ENCODE data around the gene CCDC88A.
"Not testable (repeated sequence)": the region's sequence is repeated elsewhere in the genome, so short reads cannot be mapped to it uniquely, and the experiment has no call there.

The CCDC88A gene

DNA sequence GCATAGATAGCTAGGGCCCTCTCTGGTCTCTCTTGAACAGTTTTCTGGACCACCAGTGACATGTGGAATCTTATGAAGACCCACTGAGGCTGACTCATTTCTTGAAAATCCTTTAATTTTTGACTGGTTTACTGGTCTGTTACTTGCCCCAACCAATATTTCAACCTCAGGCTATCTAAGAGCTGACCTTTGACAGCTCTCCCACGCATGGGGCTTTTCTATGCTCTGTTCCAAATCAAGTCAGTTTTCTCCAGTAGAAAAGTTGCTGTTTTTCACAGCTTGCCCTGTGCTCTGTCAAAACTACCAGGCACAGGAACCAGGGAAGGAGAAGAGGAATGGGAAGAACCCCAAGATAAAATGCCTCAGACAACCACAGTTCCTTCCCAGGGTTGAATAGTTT is 104.7 kb downstream of the CCDC88A start:
- H3K9me3 Mint-ChIP-seq: no peaks in the 10 kb centered on the region

GRCh38 chr2:55311444-55311870 is 108.2 kb downstream of the CCDC88A start:
- Mint-ChIP-seq H3K4me1 (peaks cover 12% of the 10 kb centered on the region), H3K27ac (no peak overlapping the region), H3K36me3 (no peaks in the 10 kb centered on the region), H3K9me3 (no peaks in the 10 kb centered on the region), H3K4me3 (no peak overlapping the region)
- ATAC-seq: peak; percentile 98
- DNase-seq (ENCODE audit: low spot score in 2 of 2): no peak

More for the DNA sequence above, 104.7 kb downstream of the CCDC88A start:
- Mint-ChIP-seq H3K27ac (no peak overlapping the region), H3K4me1 (peaks cover 12% of the 10 kb centered on the region), H3K4me3 (no peak overlapping the region), H3K36me3 (no peaks in the 10 kb centered on the region)
- DNase-seq (ENCODE audit: low spot score in 2 of 2) (no peak), ATAC-seq (no peak)

DNA sequence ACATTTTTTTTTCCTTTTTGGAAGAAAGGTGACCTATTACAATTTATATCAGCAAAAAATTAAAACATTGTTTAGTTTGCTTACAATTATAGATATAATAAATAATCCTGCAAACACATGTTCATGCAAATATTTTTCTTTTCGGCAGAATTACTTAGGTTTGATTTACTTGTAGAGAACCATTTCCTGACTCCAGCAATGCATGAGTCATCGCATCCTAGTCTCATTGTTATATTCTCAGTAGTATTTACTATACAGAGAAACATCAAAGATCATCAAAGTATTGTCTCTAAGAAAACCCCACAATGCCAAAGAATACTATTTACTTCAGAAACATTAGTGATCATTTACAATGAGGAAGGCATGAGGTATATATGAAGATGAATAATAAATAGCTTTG is 110.2 kb downstream of the CCDC88A start:
- no peaks in the 10 kb centered on the region for H3K9me3 Mint-ChIP-seq
- H3K4me1 Mint-ChIP-seq: peaks cover 12% of the 10 kb centered on the region
- no peaks in the 10 kb centered on the region for H3K36me3 Mint-ChIP-seq
- ATAC-seq (no peak), DNase-seq (ENCODE audit: low spot score in 2 of 2) (no peak)
- H3K4me3 Mint-ChIP-seq: no peak overlapping the region
- H3K27ac Mint-ChIP-seq: no peak overlapping the region

- DNase-seq (ENCODE audit: low spot score in 2 of 2): no peak
- no peak overlapping the region for H3K27ac Mint-ChIP-seq
- H3K4me3 Mint-ChIP-seq: no peak overlapping the region
- peak; percentile 99 for ATAC-seq
- no peaks in the 10 kb centered on the region for H3K36me3 Mint-ChIP-seq
- H3K4me1 Mint-ChIP-seq: no peaks in the 10 kb centered on the region
- no peaks in the 10 kb centered on the region for H3K9me3 Mint-ChIP-seq
Measured at GRCh38 chr2:55302241-55302640, 117.4 kb downstream of the CCDC88A start.

DNA sequence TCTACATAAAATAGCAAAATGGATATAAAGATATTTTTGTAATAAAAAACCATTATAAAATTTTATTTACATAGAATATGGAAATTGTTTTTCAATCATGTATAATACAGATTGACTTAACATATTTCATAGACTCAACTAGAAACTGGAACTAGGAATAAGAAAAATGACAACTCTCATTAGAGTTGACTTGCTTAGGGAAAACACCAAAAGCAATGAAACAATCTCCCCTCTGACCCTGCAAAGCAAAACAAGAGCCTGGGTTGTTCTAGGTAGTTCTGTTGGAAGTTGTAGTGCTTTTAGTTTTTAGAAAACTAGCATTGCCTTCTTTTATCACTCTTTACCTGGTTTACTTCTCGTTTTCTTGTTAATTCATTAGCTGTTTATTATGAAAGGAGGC is 118.4 kb downstream of the CCDC88A start:
- no peak for ATAC-seq

GRCh38 chr2:55296393-55296792 is 123.3 kb downstream of the CCDC88A start:
- Mint-ChIP-seq H3K9me3 (no peaks in the 10 kb centered on the region), H3K4me3 (no peak overlapping the region), H3K27ac (no peak overlapping the region), H3K36me3 (no peaks in the 10 kb centered on the region), H3K4me1 (no peaks in the 10 kb centered on the region)
- DNase-seq (ENCODE audit: low spot score in 2 of 2) (no peak), ATAC-seq (no peak)

More for the DNA sequence above, 118.4 kb downstream of the CCDC88A start:
- no peak for DNase-seq (ENCODE audit: low spot score in 2 of 2)
- Mint-ChIP-seq H3K4me3 (no peak overlapping the region), H3K9me3 (no peaks in the 10 kb centered on the region), H3K4me1 (no peaks in the 10 kb centered on the region), H3K27ac (no peak overlapping the region), H3K36me3 (no peaks in the 10 kb centered on the region)

DNA sequence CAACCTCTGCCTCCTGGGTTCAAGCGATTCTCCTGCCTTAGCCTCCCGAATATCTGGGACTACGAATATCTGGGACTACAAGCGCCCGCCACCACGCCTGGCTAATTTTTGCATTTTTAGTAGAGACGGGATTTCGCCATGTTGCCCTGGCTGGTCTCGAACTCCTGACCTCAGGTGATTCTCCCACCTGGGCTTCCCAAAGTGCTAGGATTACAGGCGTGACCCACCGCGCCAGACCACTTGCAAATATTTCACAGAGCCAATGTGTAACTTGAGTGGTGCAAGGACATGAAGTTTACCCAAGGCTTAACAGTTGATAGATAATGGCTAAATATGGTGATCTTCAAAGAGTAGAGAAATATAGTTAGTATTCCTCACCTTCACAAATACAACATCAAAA is 136.6 kb downstream of the CCDC88A start:
- Mint-ChIP-seq H3K27ac (no peak overlapping the region), H3K9me3 (no peaks in the 10 kb centered on the region), H3K4me3 (peak overlapping the region; percentile 81), H3K4me1 (peaks cover 9% of the 10 kb centered on the region), H3K36me3 (no peaks in the 10 kb centered on the region)
- ATAC-seq (no peak), DNase-seq (ENCODE audit: low spot score in 2 of 2) (no peak)

DNA sequence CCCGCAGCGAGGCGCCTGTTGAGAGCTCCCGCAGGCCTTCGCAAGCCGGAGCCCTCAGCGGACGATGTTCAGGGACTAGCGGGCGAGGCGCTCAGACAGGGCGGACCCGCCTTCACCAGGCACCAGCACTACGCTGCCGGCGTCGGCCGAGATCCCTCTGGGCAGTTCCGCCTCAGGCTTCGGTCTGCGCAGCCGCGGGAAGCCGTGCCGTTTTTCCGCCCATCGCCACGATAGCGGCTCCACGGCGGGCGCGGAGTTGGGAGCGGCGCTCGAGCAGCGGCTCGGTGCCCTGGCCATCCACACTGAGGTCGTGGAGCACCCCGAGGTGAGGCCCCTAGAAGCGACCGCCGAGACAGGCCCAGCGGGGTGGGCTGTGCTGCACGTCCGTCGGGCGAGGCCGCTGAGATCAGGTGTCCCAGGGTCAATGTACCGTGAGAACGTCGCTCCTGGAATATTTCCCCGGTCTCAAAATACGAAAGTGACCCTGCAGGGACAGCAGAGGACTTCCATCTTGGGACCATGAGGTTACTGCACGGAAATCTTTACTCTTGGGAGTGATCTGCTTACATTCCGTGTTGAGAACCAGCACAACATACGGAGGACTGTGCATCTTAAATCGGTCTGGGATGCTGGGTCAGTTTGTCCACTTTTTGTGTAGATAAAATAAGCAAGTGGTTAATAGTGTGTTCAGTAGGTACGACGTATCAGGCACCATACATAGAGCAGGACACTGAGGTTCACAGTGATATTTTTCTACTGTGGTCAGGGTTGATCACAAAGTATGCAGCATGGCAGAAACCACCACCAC is 137.3 kb downstream of the CCDC88A start:
- H3K4me1 Mint-ChIP-seq: peaks cover 9% of the 10 kb centered on the region
- H3K36me3 Mint-ChIP-seq: no peaks in the 10 kb centered on the region
- H3K27ac Mint-ChIP-seq: peak overlapping the region; percentile 93

DNA sequence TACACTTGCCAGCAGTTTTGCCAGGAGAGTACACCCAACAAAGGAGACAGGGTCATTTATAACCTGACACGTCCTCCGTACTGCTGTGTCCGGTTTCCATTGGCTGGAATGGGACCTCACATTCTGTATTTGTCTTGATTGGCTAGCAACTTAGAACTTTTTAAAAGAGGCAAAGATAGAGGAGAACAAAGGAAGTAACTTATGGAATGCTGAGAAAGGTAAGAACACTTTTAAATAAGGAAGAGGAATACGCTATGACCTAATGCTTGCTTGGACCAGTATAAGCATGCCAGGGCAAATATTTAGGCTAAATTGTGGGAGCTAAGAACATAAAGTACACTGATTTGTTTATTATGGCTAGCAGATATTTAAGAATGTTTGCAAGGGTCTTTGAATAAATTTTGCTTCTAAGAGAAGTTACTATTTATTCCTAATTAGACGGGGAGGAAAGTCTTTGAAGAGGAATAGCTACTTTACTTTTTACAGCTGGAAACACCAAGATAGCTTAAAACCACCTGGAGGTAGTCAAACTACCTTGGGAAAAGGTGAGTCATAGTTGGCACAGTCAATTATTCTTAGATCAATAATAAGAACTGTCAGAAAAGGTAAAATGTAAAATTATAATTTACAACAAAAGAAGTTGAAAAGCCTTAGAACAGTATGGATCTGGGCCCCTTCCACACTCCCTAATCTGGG is 138.7 kb downstream of the CCDC88A start:
- not testable (repeated sequence) for H3K4me1 Mint-ChIP-seq; H3K36me3 Mint-ChIP-seq; H3K9me3 Mint-ChIP-seq; ATAC-seq; DNase-seq (ENCODE audit: low spot score in 2 of 2)
- Mint-ChIP-seq H3K4me3 (peak overlapping the region; percentile 81), H3K27ac (peak overlapping the region; percentile 93)

More for the DNA sequence above, 137.3 kb downstream of the CCDC88A start:
- no peaks in the 10 kb centered on the region for H3K9me3 Mint-ChIP-seq
- peak overlapping the region; percentile 81 for H3K4me3 Mint-ChIP-seq
- DNase-seq (ENCODE audit: low spot score in 2 of 2) (peak; percentile 77 to 90), ATAC-seq (peak; percentile 100)

- not testable (repeated sequence) for H3K36me3 Mint-ChIP-seq, H3K27ac Mint-ChIP-seq
Measured at GRCh38 chr2:55279859-55280424, 139.7 kb downstream of the CCDC88A start.

DNA sequence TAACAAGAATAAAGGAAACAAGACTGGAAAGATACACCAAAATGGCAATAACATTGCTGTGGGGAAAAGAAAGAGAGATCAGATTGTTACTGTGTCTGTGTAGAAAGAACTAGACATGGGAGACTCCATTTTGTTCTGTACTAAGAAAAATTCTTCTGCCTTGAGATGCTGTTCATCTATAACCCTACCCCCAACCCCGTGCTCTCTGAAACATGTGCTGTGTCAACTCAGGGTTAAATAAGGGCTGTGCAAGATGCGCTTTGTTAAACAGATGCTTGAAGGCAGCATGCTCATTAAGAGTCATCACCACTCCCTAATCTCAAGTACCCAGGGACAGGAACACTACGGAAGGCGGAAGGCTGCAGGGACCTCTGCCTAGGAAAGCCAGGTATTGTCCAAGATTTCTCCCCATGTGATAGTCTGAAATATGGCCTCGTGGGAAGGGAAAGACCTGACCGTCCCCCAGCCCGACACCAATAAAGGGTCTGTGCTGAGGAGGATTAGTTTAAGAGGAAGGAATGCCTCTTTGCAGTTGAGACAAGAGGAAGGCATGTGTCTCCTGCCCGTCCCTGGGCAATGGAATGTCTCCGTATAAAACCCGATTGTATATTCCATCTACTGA is 140.3 kb downstream of the CCDC88A start:
- ATAC-seq; DNase-seq (ENCODE audit: low spot score in 2 of 2); H3K4me3 Mint-ChIP-seq; H3K9me3 Mint-ChIP-seq; H3K27ac Mint-ChIP-seq; H3K36me3 Mint-ChIP-seq; H3K4me1 Mint-ChIP-seq: not testable (repeated sequence)

More at GRCh38 chr2:55279859-55280424, 139.7 kb downstream of the CCDC88A start:
- not testable (repeated sequence) for H3K9me3 Mint-ChIP-seq; H3K4me3 Mint-ChIP-seq; H3K4me1 Mint-ChIP-seq; ATAC-seq; DNase-seq (ENCODE audit: low spot score in 2 of 2)

DNA sequence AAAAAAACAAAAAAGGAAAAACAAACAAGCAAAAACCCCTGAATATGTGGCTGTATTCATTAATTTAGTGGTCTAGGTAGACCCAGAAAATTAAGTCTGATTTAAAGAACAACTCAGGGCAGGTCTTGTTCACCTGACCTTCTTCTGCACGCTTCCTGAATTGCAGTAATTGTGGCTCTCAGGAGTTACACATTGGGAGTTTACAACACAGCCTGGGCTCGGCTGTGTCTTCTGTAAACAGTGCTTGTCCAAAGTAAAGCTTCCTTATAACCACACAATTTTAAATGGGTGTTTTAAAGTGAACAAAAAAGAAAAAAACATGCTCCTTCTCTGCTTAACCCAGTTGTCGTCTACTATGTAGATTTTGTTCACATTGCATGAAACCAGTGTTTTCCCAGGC is 142.3 kb downstream of the CCDC88A start:
- H3K4me3 Mint-ChIP-seq: no peak overlapping the region

GRCh38 chr2:55274346-55274745 is 145.3 kb downstream of the CCDC88A start:
- not testable (repeated sequence) for H3K4me3 Mint-ChIP-seq; H3K36me3 Mint-ChIP-seq; ATAC-seq; H3K9me3 Mint-ChIP-seq; DNase-seq (ENCODE audit: low spot score in 2 of 2); H3K27ac Mint-ChIP-seq; H3K4me1 Mint-ChIP-seq

More for the DNA sequence above, 142.3 kb downstream of the CCDC88A start:
- Mint-ChIP-seq H3K27ac (no peak overlapping the region), H3K4me1 (no peaks in the 10 kb centered on the region), H3K9me3 (no peaks in the 10 kb centered on the region), H3K36me3 (no peaks in the 10 kb centered on the region)
- ATAC-seq (no peak), DNase-seq (ENCODE audit: low spot score in 2 of 2) (no peak)

GRCh38 chr2:55269645-55269990 is 150.0 kb downstream of the CCDC88A start:
- no peak for ATAC-seq
- DNase-seq (ENCODE audit: low spot score in 2 of 2): no peak

DNA sequence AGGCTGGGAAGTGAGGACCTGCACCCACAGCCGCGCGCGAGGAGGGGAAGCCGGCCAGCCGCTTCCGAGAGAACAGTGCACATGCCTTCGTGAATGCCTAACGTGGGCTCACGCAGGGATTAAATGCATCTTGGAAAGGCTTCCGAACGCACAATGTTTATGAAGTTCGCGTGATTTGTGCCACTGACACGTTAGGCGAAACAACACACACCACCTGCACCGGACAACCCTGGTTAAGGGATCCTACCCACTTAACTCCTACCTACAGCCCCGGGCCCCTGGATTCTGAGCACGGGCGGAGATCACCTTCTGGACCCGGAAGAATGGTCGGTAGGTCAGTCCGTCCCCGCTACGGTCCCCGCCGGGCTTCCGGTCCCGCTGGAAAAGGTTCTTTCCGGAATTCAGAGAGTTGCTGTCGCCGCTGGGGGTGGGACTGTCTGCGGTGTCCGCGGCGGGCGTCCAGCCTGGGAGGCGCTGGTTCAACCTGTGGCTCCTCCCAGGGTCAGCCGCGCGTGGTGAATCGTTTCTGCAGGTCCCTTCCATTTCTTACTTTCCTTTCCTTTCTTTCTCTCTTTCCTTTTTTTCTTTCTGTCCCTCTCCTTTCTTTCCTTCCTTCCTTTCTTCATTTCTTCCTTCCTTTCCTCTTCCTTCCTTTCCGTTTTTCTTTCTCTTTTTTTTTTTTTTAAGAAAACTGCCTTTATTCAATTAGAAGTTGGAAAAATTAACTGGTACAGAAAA is 150.6 kb downstream of the CCDC88A start, which contains the start of gene MTIF2:
MTIF2 (minus strand) TSS at position 325 of the 738 bp plus-strand sequence. CDS start 5,373 bp downstream, outside the sequence.
- Mint-ChIP-seq H3K4me3 (peak within 1 kb of the TSS; percentile 92), H3K9me3 (no peaks in the 10 kb centered on the region), H3K4me1 (peaks cover 14% of the 10 kb centered on the region), H3K27ac (peak within 1 kb of the TSS; percentile 95), H3K36me3 (peaks cover 38% of the 10 kb centered on the region)
- peak; percentile 99 for ATAC-seq
- peak; percentile 77 to 96 for DNase-seq (ENCODE audit: low spot score in 2 of 2)

More at GRCh38 chr2:55269645-55269990, 150.0 kb downstream of the CCDC88A start:
- peaks cover 32% of the 10 kb centered on the region for H3K36me3 Mint-ChIP-seq
- peak overlapping the region; percentile 95 for H3K27ac Mint-ChIP-seq
- peak overlapping the region; percentile 92 for H3K4me3 Mint-ChIP-seq
- no peaks in the 10 kb centered on the region for H3K9me3 Mint-ChIP-seq
- peaks cover 14% of the 10 kb centered on the region for H3K4me1 Mint-ChIP-seq

All from stimulated activated effector memory CD8-positive, alpha-beta T cell treated with anti-CD3 and anti-CD28 coated beads, Interleukin-12 subunit alpha, Interleukin-12 subunit beta, amount 100 ng/mL, for 72 hours (primary cell).